DMS53 treated with DMSO at 0.1 percent for 48 hours (cell line): Measurements from ENCODE around the gene ZNF91.
"Not testable (repeated sequence)": the region's sequence is repeated elsewhere in the genome, so short reads cannot be mapped to it uniquely, and the experiment has no call there.

ENCODE experiments used
- DNase-seq: peaks from one replicate; lab custom pipeline; 2025; ENCODE audit not compliant: unreplicated experiment; lab: John Stamatoyannopoulos, UW

Gene ZNF91

GRCh38 chr19:23321403-23321802 is 73.9 kb downstream of the ZNF91 start:
- DNase-seq: not testable (repeated sequence)

DNA sequence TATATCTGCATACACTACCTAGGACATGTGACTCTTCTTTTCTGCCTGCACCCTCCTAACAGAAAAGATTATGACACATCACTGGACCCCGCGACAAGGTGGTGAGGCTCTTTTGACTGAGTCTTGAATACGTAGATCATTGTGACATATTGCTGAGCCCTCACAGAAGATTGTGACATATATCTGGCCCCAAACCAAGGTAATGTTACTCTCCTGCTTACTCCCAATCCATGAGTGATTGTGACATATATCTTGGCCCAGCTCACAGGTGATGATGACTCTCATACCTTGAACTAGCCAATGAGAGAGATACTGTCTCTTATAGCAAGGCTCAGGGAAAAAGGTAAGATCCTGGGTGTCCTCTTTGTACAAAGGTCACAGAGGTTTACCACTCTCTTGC is 75.7 kb downstream of the ZNF91 start:
- DNase-seq: not testable (repeated sequence)

DNA sequence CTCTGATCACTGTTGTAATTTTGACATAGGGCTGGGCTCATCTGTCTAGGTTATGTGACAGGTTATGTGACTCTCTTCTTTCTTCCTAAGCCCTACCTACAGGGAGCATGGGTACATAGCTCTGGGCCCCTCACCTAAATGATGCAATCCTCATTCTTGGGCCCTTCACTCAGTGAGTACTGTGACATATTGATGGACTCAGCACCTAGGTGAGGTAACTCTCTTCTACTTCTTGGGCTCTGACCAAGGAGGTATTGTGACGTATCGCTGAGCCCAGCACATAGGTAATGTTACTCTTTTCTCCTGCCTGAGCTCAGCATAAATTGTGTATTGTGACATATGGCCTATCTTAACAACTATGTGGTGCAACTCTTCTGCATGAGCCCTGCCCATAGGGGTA is 76.3 kb downstream of the ZNF91 start:
- not testable (repeated sequence) for DNase-seq

DNA sequence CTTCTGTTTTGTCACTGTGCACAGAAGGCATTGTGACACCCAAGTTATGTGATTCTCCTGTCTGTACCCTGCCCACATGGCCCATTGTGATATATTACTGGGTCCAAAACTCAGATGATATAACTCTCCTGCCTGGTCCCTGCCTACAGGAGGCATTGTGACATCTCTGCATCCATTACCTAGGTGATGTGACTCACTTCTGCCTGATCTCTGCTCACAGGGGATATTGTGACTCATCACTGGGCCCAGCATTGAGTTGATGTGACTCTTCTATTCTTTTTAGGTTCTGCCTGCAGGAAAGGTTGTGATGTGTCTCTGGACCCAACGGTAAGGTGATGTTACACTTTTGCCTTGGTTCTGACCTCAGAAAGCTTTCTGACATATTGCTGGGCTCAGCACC is 77.1 kb downstream of the ZNF91 start:
- no peak for DNase-seq

DNA sequence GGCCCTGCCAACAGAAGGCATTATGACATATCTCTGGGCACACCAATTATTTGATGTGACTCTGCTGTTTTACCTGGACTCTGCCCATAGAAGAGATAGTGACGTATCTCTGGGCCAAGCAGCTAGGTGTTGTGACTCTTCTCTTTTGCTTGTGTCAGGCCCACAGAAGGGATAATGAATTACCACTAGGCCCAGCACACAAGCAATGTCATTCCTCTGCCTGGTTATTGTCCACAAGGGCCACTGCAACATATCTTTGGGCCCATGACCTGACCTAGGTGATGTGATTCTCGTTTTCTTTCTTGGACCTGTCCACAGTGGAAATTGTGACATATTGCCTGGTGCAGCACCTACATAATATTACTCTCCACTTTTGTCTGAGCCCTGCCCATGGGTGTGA is 80.0 kb downstream of the ZNF91 start:
- no peak for DNase-seq

- DNase-seq: no peak
These were observed 80.6 kb downstream of the ZNF91 start for GRCh38 chr19:23314505-23315251.

GRCh38 chr19:23313196-23313595 is 82.1 kb downstream of the ZNF91 start:
- no peak for DNase-seq

GRCh38 chr19:23312515-23312914 is 82.8 kb downstream of the ZNF91 start:
- no peak for DNase-seq

- DNase-seq: no peak
These were observed 83.7 kb downstream of the ZNF91 start for GRCh38 chr19:23311551-23311950.

DNA sequence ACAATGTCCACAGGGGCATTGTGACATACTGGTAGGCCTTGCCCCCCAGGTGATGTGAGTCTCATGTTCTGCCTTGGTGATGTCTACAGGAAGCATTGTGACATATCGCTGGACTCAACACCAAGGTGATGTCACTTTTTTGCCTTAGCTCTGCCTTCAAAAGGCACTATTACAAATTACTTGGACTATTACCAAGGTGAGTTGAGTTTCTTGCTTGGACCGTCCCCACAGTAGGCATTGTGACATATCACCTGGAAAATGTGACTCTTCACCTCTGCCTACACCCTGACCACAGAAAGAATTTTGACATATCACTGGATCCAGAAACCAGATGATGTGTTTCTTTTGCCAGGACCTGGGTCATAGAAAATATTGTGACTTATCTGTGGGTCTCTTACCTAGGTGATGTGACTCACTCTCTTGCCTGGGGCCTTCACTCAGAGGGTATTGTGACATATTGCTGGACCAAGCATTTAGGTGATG is 84.5 kb downstream of the ZNF91 start:
- no peak for DNase-seq

DNA sequence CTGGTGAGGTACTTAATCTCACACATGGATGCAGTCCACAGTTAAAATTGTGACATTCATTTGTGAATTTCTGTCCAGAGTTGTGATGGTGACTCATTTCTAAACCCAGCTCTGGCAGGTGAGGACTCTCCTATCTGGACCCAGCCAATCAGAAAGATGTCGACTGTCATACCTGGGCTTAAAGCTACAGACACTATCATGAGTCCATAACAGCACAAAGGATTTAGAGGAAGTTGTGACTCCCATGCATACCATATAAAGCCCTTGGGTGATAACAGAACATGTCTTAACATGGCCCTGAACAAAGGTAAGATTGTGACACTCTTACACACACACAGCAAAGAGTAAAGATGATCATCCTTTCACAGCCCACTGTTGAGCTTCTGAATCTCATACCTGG is 85.3 kb downstream of the ZNF91 start:
- DNase-seq: no peak

DNA sequence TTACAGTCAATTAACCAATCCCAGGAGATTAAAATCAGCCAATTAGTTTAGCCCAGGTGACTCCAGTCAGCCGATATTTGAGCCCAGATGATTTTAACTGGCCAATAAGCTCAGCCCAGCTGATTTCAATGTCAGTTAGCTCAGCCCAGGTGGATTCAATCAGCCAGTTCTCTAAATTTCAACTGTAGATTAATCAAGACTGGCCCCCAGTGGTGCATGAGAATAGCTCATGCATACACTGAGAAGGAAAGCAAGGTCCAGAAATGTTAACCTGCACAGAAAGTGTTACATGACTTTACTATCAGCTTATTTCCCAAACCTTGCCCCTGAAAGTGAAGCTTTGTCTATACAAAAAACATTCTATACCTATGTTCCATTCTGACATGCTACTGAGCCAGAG is 89.7 kb downstream of the ZNF91 start:
- no peak for DNase-seq

- no peak for DNase-seq
These were observed 91.0 kb downstream of the ZNF91 start for GRCh38 chr19:23304238-23304637.

GRCh38 chr19:23294141-23294540 is 101.1 kb downstream of the ZNF91 start:
- no peak for DNase-seq

- DNase-seq: not testable (repeated sequence)
These were observed 105.3 kb downstream of the ZNF91 start for GRCh38 chr19:23289966-23290365.
